SK-N-SH (cell line): ENCODE measurements around the gene GSK3A. TPM values are rescaled to one million over a fixed set of nuclear protein-coding genes. Genes with fewer than 3 reads are reported as not detected.
A peak's percentile ranks its signal among the peaks of the same experiment; 100 is the strongest.

ENCODE experiments used
- CTCF ChIA-PET: fragments of 300-600, 350-600 bp; formaldehyde crosslinking; extraction: SDS; loops from one replicate; lab custom pipeline; 2021; lab: Yijun Ruan, JAX
- POLR2A ChIA-PET: fragments of 350-600 bp; sonication (Branson Sonifier 250); formaldehyde crosslinking; extraction: SDS; loops from one replicate; lab custom pipeline; 2020; ENCODE audit warnings: antibody characterized with exemption, inconsistent platforms; lab: Yijun Ruan, JAX
- DNase-seq: peaks from one replicate; pipeline ENCODE4 v3.0.0; 2012
- H2AFZ ChIP-seq: fragments of 200-600 bp; sonication (generic); 2 replicates; pipeline ENCODE4 v1.8.1; 2016; ENCODE audit warnings: antibody characterized with exemption, mild to moderate bottlenecking, low read depth
- H3F3A ChIP-seq: fragments of 200-600 bp; sonication (generic); replicated peaks from 2 replicates; pipeline ENCODE3; 2016; ENCODE audit warnings: antibody characterized with exemption, mild to moderate bottlenecking; ENCODE audit not compliant: insufficient read depth
- H3K27ac ChIP-seq, 2 experiments: fragments of 200-500 bp in 1 of 2; fragments of 200-600 bp in 1 of 2; sonication (Bioruptor generic) in 1 of 2; sonication (generic), shearing (Covaris generic) in 1 of 2; 2 replicates each; pipeline versions ENCODE4 v1.5.1 to v1.6.1; 2014 to 2016; ENCODE audit warnings: low read depth in 2 of 2, inconsistent platforms in 1 of 2, low read length in 1 of 2, mild to moderate bottlenecking in 1 of 2, mixed read lengths in 1 of 2
- H3K27me3 ChIP-seq: fragments of 200-600 bp; sonication (generic), shearing (Covaris generic); 2 replicates; pipeline ENCODE4 v1.6.1; 2016; ENCODE audit warnings: mixed run types; ENCODE audit not compliant: insufficient read depth
- H3K36me3 ChIP-seq, 2 experiments: fragments of 200-500 bp in 1 of 2; fragments of 200-600 bp in 1 of 2; sonication (Bioruptor generic) in 1 of 2; sonication (generic) in 1 of 2; replicated peaks in 1 of 2; 2 replicates each; pipeline versions ENCODE3 to v1.5.1; 2014 to 2016; ENCODE audit warnings: low read length in 1 of 2, mild to moderate bottlenecking in 1 of 2; ENCODE audit not compliant: insufficient read depth in 2 of 2, control insufficient read depth in 1 of 2
- H3K4me1 ChIP-seq, 2 experiments: fragments of 200-500 bp in 1 of 2; fragments of 200-600 bp in 1 of 2; sonication (Bioruptor generic) in 1 of 2; sonication (generic), shearing (Covaris generic) in 1 of 2; 2 replicates each; pipeline versions ENCODE4 v1.5.1 to v1.6.1; 2014 to 2016; ENCODE audit warnings: low read depth in 1 of 2, low read length in 1 of 2, mixed run types in 1 of 2; ENCODE audit not compliant: insufficient read depth in 2 of 2, control insufficient read depth in 1 of 2
- H3K4me2 ChIP-seq: fragments of 200-600 bp; sonication (generic), shearing (Covaris generic); 2 replicates; pipeline ENCODE4 v1.6.1; 2017; ENCODE audit warnings: mixed run types
- H3K4me3 ChIP-seq, 2 experiments: fragments of 200-500 bp in 1 of 2; fragments of 200-600 bp in 1 of 2; sonication (Bioruptor generic) in 1 of 2; sonication (generic), shearing (Covaris generic) in 1 of 2; 2 replicates each; pipeline versions ENCODE4 v1.5.1 to v1.8.1; 2014 to 2016; ENCODE audit warnings: low read depth in 2 of 2, inconsistent platforms in 1 of 2, low read length in 1 of 2, mild to moderate bottlenecking in 1 of 2, mixed read lengths in 1 of 2, moderate library complexity in 1 of 2
- H3K79me2 ChIP-seq: fragments of 200-600 bp; sonication (generic); 2 replicates; pipeline ENCODE4 v1.8.1; 2017; ENCODE audit warnings: mild to moderate bottlenecking; ENCODE audit not compliant: insufficient read depth
- H3K9ac ChIP-seq: fragments of 200-600 bp; sonication (generic); 2 replicates; pipeline ENCODE4 v1.6.1; 2017; ENCODE audit warnings: mixed run types
- H3K9me2 ChIP-seq: fragments of 200-600 bp; sonication (generic); 2 replicates; pipeline ENCODE4 v1.6.1; 2017; ENCODE audit warnings: mixed run types
- H3K9me3 ChIP-seq: fragments of 200-600 bp; sonication (generic); 2 replicates; pipeline ENCODE4 v1.6.1; 2017; ENCODE audit warnings: mixed run types, mild to moderate bottlenecking, moderate library complexity
- H4K20me1 ChIP-seq: fragments of 200-600 bp; sonication (generic); 2 replicates; pipeline ENCODE4 v1.6.1; 2017; ENCODE audit warnings: mild to moderate bottlenecking, mixed run types; ENCODE audit not compliant: insufficient read depth
- CTCF ChIP-seq: fragments of 200-600 bp; sonication (generic); IDR thresholded peaks from 2 replicates; pipeline ENCODE4 v1.6.1; 2017; ENCODE audit warnings: antibody characterized with exemption, mild to moderate bottlenecking, moderate library complexity
- EP300 ChIP-seq, 2 experiments: IDR thresholded peaks; 2 replicates each; pipeline versions ENCODE4 v1.4.0 to v1.6.1; 2012; ENCODE audit warnings: borderline replicate concordance in 1 of 2, low read depth in 1 of 2, low read length in 1 of 2
- FOXJ3 ChIP-seq: sonication (generic); formaldehyde crosslinking; IDR thresholded peaks from 2 replicates; pipeline ENCODE4 v1.5.1; 2020; ENCODE audit warnings: mild to moderate bottlenecking, missing genetic modification reagents
- GABPA ChIP-seq: IDR thresholded peaks from 2 replicates; pipeline ENCODE4 v1.4.0; 2012; ENCODE audit warnings: low read depth, mild to moderate bottlenecking
- JUND ChIP-seq: IDR thresholded peaks from 2 replicates; pipeline ENCODE4 v1.4.0; 2012
- MAX ChIP-seq: IDR thresholded peaks from 2 replicates; pipeline ENCODE4 v1.4.0; 2012; ENCODE audit warnings: low read depth
- MXI1 ChIP-seq: IDR thresholded peaks from 2 replicates; pipeline ENCODE4 v1.6.1; 2012; ENCODE audit warnings: mild to moderate bottlenecking, low read depth, low read length, improper control_type of control experiment
- NRF1 ChIP-seq: IDR thresholded peaks from 2 replicates; pipeline ENCODE4 v1.6.1; 2012; ENCODE audit warnings: low read depth, mild to moderate bottlenecking, low read length
- POLR2AphosphoS5 ChIP-seq: IDR thresholded peaks from 2 replicates; pipeline ENCODE4 v1.6.1; 2012; ENCODE audit warnings: low read depth, low read length
- RAD21 ChIP-seq: IDR thresholded peaks from 2 replicates; pipeline ENCODE4 v1.6.1; 2012; ENCODE audit warnings: mild to moderate bottlenecking, low read length
- RCOR1 ChIP-seq: fragments of 150-350 bp; IDR thresholded peaks from 2 replicates; pipeline ENCODE4 v1.6.1; 2017; ENCODE audit warnings: antibody characterized with exemption, low read length
- RFX5 ChIP-seq: IDR thresholded peaks from 2 replicates; pipeline ENCODE4 v1.6.1; 2012; ENCODE audit warnings: mild to moderate bottlenecking, improper control_type of control experiment, low read length
- SIN3A ChIP-seq: IDR thresholded peaks from 2 replicates; pipeline ENCODE4 v1.6.1; 2012; ENCODE audit warnings: low read depth, mild to moderate bottlenecking, low read length, moderate library complexity, borderline replicate concordance
- SMC3 ChIP-seq: IDR thresholded peaks from 2 replicates; pipeline ENCODE4 v1.6.1; 2012; ENCODE audit warnings: low read depth, low read length, improper control_type of control experiment
- TCF12 ChIP-seq: IDR thresholded peaks from 2 replicates; pipeline ENCODE4 v1.4.0; 2012
- TEAD4 ChIP-seq: IDR thresholded peaks from 2 replicates; pipeline ENCODE4 v1.4.0; 2012; ENCODE audit warnings: mild to moderate bottlenecking, borderline replicate concordance; ENCODE audit not compliant: insufficient read depth
- WGBS: methylation state at CpG from one replicate; pipeline ENCODE4 v1.1.6; 2017; ENCODE audit warnings: low lambda C conversion rate; 5-methylcytosine and 5-hydroxymethylcytosine counted together
- polyA plus RNA-seq, 3 experiments: library from polyadenylated mRNA; depleted of rRNA; stranded (reverse); fragments of >200 nt; gene quantifications; 2 replicates each; pipeline ENCODE4 v1.2.3, GENCODE V29; 2012

GSK3A gene
- polyA plus RNA-seq, 1 of the 3 experiments (the other 2 are of a cell fraction) = 42.1 TPM

GRCh38 chr19:42278452-42279154 is 36.2 kb upstream of the GSK3A start:
- peaks cover 72% of the 10 kb centered on the region for H3K79me2 ChIP-seq
- peak overlapping the region; percentile 97 for H3K4me2 ChIP-seq

GRCh38 chr19:42277821-42278451 is 35.5 kb upstream of the GSK3A start:
- peaks cover 13 to 27% of the 10 kb centered on the region in 2 experiments for H3K36me3 ChIP-seq
- no peaks in the 10 kb centered on the region for H3K27me3 ChIP-seq
- peak; percentile 82 for DNase-seq
- peak overlapping the region; percentile 97 for H3K4me2 ChIP-seq
- peaks cover 48% of the 10 kb centered on the region for H3F3A ChIP-seq
- CTCF ChIA-PET = interaction anchor here (1.0 to 7.1 kb wide), 6 partner anchors 8 to 169 kb away, joined by 3 to 205 read pairs (median 26); partner anchors contain the start of genes DEDD2, ERF and GSK3A
- POLR2A ChIA-PET = interaction anchor here (0.9 to 4.2 kb wide), 4 partner anchors 22 to 34 kb away, joined by 3 to 35 read pairs (median 16); partner anchors contain the start of genes ERF and GSK3A
- peaks cover 46 to 67% of the 10 kb centered on the region in 2 experiments for H3K4me1 ChIP-seq
- H3K9me3 ChIP-seq = no peaks in the 10 kb centered on the region
- no peaks in the 10 kb centered on the region for H3K9me2 ChIP-seq
- H4K20me1 ChIP-seq = no peaks in the 10 kb centered on the region
- H3K27ac ChIP-seq = peak overlapping the region; percentile 93 to 96
- WGBS = 54% methylated on average over 5 of the region's 10 CpGs
- no peak for TF ChIP-seq RFX5
- 0 out of 2 replicates have a peak, but pooled peaks have one; percentile 45 for TF ChIP-seq FOXJ3 (CRISPR knock-in tag)
- peak; percentile 35; the same call in 1 of the 2 replicates for TF ChIP-seq POLR2AphosphoS5
- TF ChIP-seq EP300 (IDR thresholded peaks at IDR 0.05; ENCODE audit: borderline replicate concordance in 1 of 2, low read depth in 1 of 2, low read length in 1 of 2) = peak in 1 of 2 experiments; percentile 60; a peak in 2 of 4 replicates
- peak; percentile 92 for TF ChIP-seq MXI1
- no peak for TF ChIP-seq JUND
- peak; percentile 13; the same call in 1 of the 2 replicates for TF ChIP-seq MAX
- TF ChIP-seq TCF12 = peak; percentile 46; the same call in 1 of the 2 replicates
- TF ChIP-seq TEAD4 = 0 out of 2 replicates have a peak, but pooled peaks have one; percentile 29
- peak; percentile 60; the same call in 1 of the 2 replicates for TF ChIP-seq RCOR1
- TF ChIP-seq, all 33 proteins: peak for 8
- Histone ChIP-seq H3K79me2 (peaks cover 72% of the 10 kb centered on the region), H3K9ac (peak overlapping the region; percentile 8; the same call in 1 of the 2 replicates), H2AFZ (no peak overlapping the region), H3K4me3 (peak overlapping the region in 1 of 2 experiments; percentile 1; a peak in 1 of 4 replicates)

More at GRCh38 chr19:42278452-42279154, 36.2 kb upstream of the GSK3A start:
- ChIA-PET CTCF (interaction anchor here (1.0 to 7.1 kb wide), 13 partner anchors 8 to 170 kb away, joined by 3 to 205 read pairs (median 4); partner anchors contain the start of genes DEDD2, ERF and GSK3A), POLR2A (interaction anchor here (0.9 to 4.2 kb wide), 5 partner anchors 9 to 35 kb away, joined by 3 to 35 read pairs (median 8); partner anchors contain the start of genes CIC, ERF and GSK3A)
- no peak for DNase-seq
- Histone ChIP-seq H3K36me3 (peaks cover 13 to 21% of the 10 kb centered on the region in 2 experiments), H3F3A (peaks cover 53% of the 10 kb centered on the region), H4K20me1 (no peaks in the 10 kb centered on the region), H3K9me3 (no peaks in the 10 kb centered on the region), H3K27me3 (no peaks in the 10 kb centered on the region), H3K4me1 (peaks cover 51 to 72% of the 10 kb centered on the region in 2 experiments), H3K9me2 (no peaks in the 10 kb centered on the region), H2AFZ (no peak overlapping the region), H3K4me3 (peak overlapping the region in 1 of 2 experiments; percentile 23; a peak in 1 of 4 replicates), H3K27ac (peak overlapping the region; percentile 93 to 96; a peak in 3 of 4 replicates), H3K9ac (peak overlapping the region; percentile 83; the same call in 1 of the 2 replicates)
- WGBS = 75% methylated on average over 4 of the region's 5 CpGs
- no peak for TF ChIP-seq RCOR1
- no peak for TF ChIP-seq MAX
- TF ChIP-seq RAD21 = no peak
- no peak for TF ChIP-seq EP300 (IDR thresholded peaks at IDR 0.05; ENCODE audit: borderline replicate concordance in 1 of 2, low read depth in 1 of 2, low read length in 1 of 2)
- no peak for TF ChIP-seq NRF1
- no peak for TF ChIP-seq MXI1
- TF ChIP-seq SIN3A = no peak
- TF ChIP-seq GABPA = no peak
- no peak for TF ChIP-seq CTCF
- TF ChIP-seq SMC3 = no peak
